Esophagus muscularis mucosa (tissue), 4 donors: ENCODE data around the gene BRD3. TPM values are rescaled to one million over a fixed set of nuclear protein-coding genes. Genes with fewer than 3 reads are reported as not detected.

ENCODE experiments used
- DNase-seq: peaks from one replicate; pipeline ENCODE4 v3.0.0-alpha.2; 2017; ENCODE audit errors: extremely low spot score
- H3K27ac ChIP-seq, 4 donors: fragments of 200-600 bp; sonication (generic); replicated peaks in 1 of 4; 1 replicate in 3 of 4; 2 replicates in 1 of 4; pipeline ENCODE4 v1.5.1; 2016 to 2019; ENCODE audit warnings: mild to moderate bottlenecking in 1 of 4
- H3K27me3 ChIP-seq, 4 donors: fragments of 200-600 bp; sonication (generic); one replicate each; pipeline versions ENCODE4 v1.5.1 to v1.6.0; 2016 to 2019
- H3K36me3 ChIP-seq, 4 donors: fragments of 200-600 bp; sonication (generic); one replicate each; pipeline ENCODE4 v1.5.1; 2016 to 2019
- H3K4me1 ChIP-seq, 4 donors: fragments of 200-600 bp; sonication (generic); one replicate each; pipeline ENCODE4 v1.5.1; 2016 to 2019
- H3K4me3 ChIP-seq, 4 donors: fragments of 200-600 bp; sonication (generic); 1 replicate in 2 of 4; 2 replicates in 2 of 4; pipeline ENCODE4 v1.5.1; 2016 to 2019; ENCODE audit warnings: mild to moderate bottlenecking in 4 of 4, moderate library complexity in 1 of 4
- H3K9me3 ChIP-seq, 4 donors: fragments of 200-600 bp; sonication (generic); 1 replicate in 3 of 4; 2 replicates in 1 of 4; pipeline ENCODE4 v1.5.1; 2016 to 2019
- CTCF ChIP-seq, 3 experiments: fragments of 200-600 bp in 2 of 3; fragments of 450-650 bp in 1 of 3; sonication (generic) in 2 of 3; IDR thresholded peaks; one replicate each; pipeline ENCODE4 v1.5.1; 2017 to 2019; ENCODE audit warnings: antibody characterized with exemption in 3 of 3, mild to moderate bottlenecking in 2 of 3, moderate library complexity in 1 of 3
- EP300 ChIP-seq: sonication (generic); formaldehyde crosslinking; IDR thresholded peaks from one replicate; pipeline ENCODE4 v1.6.1; 2017; ENCODE audit warnings: antibody characterized with exemption
- POLR2A ChIP-seq: fragments of 450-650 bp; IDR thresholded peaks from one replicate; pipeline ENCODE4 v1.6.1; 2017; ENCODE audit warnings: antibody characterized with exemption, moderate library complexity, mild to moderate bottlenecking, low read depth
- POLR2AphosphoS5 ChIP-seq, 2 donors: sonication (generic); formaldehyde crosslinking; IDR thresholded peaks; one replicate each; pipeline ENCODE4 v1.6.1; 2017; ENCODE audit warnings: antibody characterized with exemption in 2 of 2
- WGBS: methylation state at CpG from one replicate; pipeline ENCODE4 v1.1.5; 2018; 5-methylcytosine and 5-hydroxymethylcytosine counted together
- intact Hi-C: fragments of 100-400 bp; cut with DNase I; formaldehyde crosslinking; loops from one replicate; pipeline ENCODE4 v1.15.1; 2023
- total RNA-seq, 4 donors: library from RNA; depleted of rRNA; stranded (reverse); fragments of >200 nt; gene quantifications; one replicate each; pipeline versions ENCODE4 v1.1.0 to v1.2.1, GENCODE V29; 2016

BRD3 gene
- total RNA-seq, 4 donors from 2014 or later: 30.0 to 38.2 (median 33.3) TPM

GRCh38 chr9:134065612-134066419 lies 2.0 kb downstream of the BRD3 start:
- peaks cover 46 to 71% (median 66%) of the 10 kb centered on the region in 4 donors for H3K4me1 ChIP-seq
- TF ChIP-seq POLR2AphosphoS5 (IDR thresholded peaks at IDR 0.05): no peak
- no peak for TF ChIP-seq EP300
- no peak for TF ChIP-seq POLR2A
- no peak for TF ChIP-seq CTCF (IDR thresholded peaks at IDR 0.05)
- peak overlapping the region; percentile 81 to 99 (median 91) for H3K27ac ChIP-seq
- H3K9me3 ChIP-seq: no peaks in the 10 kb centered on the region
- no peak for DNase-seq
- H3K36me3 ChIP-seq: no peaks in the 10 kb centered on the region
- intact Hi-C loops: loop anchor here (2.0 to 5.0 kb wide), 3 partner anchors 35 to 97 kb away; no protein-coding TSS in a partner anchor
- peak overlapping the region; percentile 88 to 94 (median 90) for H3K4me3 ChIP-seq
- WGBS: 13% methylated on average over 26 of the region's 28 CpGs
- no peaks in the 10 kb centered on the region for H3K27me3 ChIP-seq

- Histone ChIP-seq H3K27ac (peak overlapping the region in 1 of 4 donors; percentile 10), H3K4me3 (no peak overlapping the region), H3K9me3 (no peaks in the 10 kb centered on the region), H3K4me1 (peaks cover 46 to 82% (median 77%) of the 10 kb centered on the region in 4 donors), H3K36me3 (no peaks in the 10 kb centered on the region), H3K27me3 (no peaks in the 10 kb centered on the region)
- intact Hi-C loops: loop anchor here (2.0 to 5.0 kb wide), 2 partner anchors 34 to 68 kb away; no protein-coding TSS in a partner anchor
- TF ChIP-seq POLR2A (no peak), CTCF (IDR thresholded peaks at IDR 0.05) (no peak), EP300 (no peak), POLR2AphosphoS5 (IDR thresholded peaks at IDR 0.05) (no peak)
- 92% methylated on average over 6 of the region's 7 CpGs for WGBS
- DNase-seq: no peak
These were observed 3.1 kb downstream of the BRD3 start for GRCh38 chr9:134064711-134065110.

GRCh38 chr9:134063571-134064450 lies 4.0 kb downstream of the BRD3 start:
- Histone ChIP-seq H3K4me3 (no peak overlapping the region), H3K27me3 (no peaks in the 10 kb centered on the region), H3K27ac (no peak overlapping the region), H3K4me1 (peaks cover 54 to 84% (median 82%) of the 10 kb centered on the region in 4 donors), H3K9me3 (no peaks in the 10 kb centered on the region), H3K36me3 (no peaks in the 10 kb centered on the region)
- DNase-seq: no peak
- intact Hi-C loops: loop anchor here (2.0 kb wide), 1 partner anchor 33 kb away; no protein-coding TSS in a partner anchor
- TF ChIP-seq EP300: no peak
- WGBS: 90% methylated on average over 25 of the region's 29 CpGs

GRCh38 chr9:134063088-134063570 lies 4.7 kb downstream of the BRD3 start:
- no peaks in the 10 kb centered on the region for H3K27me3 ChIP-seq
- intact Hi-C loops: no loop called here
- peaks cover 57 to 90% (median 88%) of the 10 kb centered on the region in 4 donors for H3K4me1 ChIP-seq
- TF ChIP-seq POLR2A (no peak), POLR2AphosphoS5 (IDR thresholded peaks at IDR 0.05) (no peak), CTCF (IDR thresholded peaks at IDR 0.05) (no peak), EP300 (no peak)
- no peak overlapping the region for H3K27ac ChIP-seq
- 74% methylated on average over 6 of the region's 15 CpGs for WGBS
- H3K36me3 ChIP-seq: no peaks in the 10 kb centered on the region
- H3K9me3 ChIP-seq: no peaks in the 10 kb centered on the region
- no peak for DNase-seq
- no peak overlapping the region for H3K4me3 ChIP-seq
